ENCODE results near the gene ATP11C.

Gene ATP11C

GRCh38 chrX:139933904-139934303 is 1.1 kb upstream of the ATP11C start:
- ChIA-PET POLR2A (interaction anchor here (1.0 kb wide), 1 partner anchor 46 kb away, joined by 3 read pairs; no protein-coding TSS in a partner anchor), CTCF (interaction anchor here (0.8 kb wide), 1 partner anchor 11 kb away, joined by 3 read pairs; no protein-coding TSS in a partner anchor)

GRCh38 chrX:139932073-139932900 is 566 bp downstream of the ATP11C start:
- no peak for TF ChIP-seq CTCF (IDR thresholded peaks at IDR 0.05; ENCODE audit: control extremely low read depth, extremely low read depth, low read depth, missing control alignments)
- DNase-seq (ENCODE audit: extremely low spot score): peak; percentile 46
- ChIA-PET CTCF (no interaction called here), POLR2A (interaction anchor here (0.5 kb wide), 1 partner anchor 239 kb away, joined by 3 read pairs; no protein-coding TSS in a partner anchor)

More at GRCh38 chrX:139933904-139934303, 1.1 kb upstream of the ATP11C start:
- TF ChIP-seq CTCF (IDR thresholded peaks at IDR 0.05; ENCODE audit: control extremely low read depth, extremely low read depth, low read depth, missing control alignments): no peak
- no peak for DNase-seq (ENCODE audit: extremely low spot score)

GRCh38 chrX:139931646-139932072 is 1.2 kb downstream of the ATP11C start:
- CTCF ChIA-PET: no interaction called here
- POLR2A ChIA-PET: no interaction called here
- DNase-seq (ENCODE audit: extremely low spot score): no peak
- TF ChIP-seq CTCF (IDR thresholded peaks at IDR 0.05; ENCODE audit: control extremely low read depth, extremely low read depth, low read depth, missing control alignments): no peak

- ChIA-PET POLR2A (interaction anchor here (0.5 kb wide), 1 partner anchor 12 kb away, joined by 3 read pairs; no protein-coding TSS in a partner anchor), CTCF (no interaction called here)
These were observed 1.8 kb downstream of the ATP11C start for GRCh38 chrX:139930916-139931645.

GRCh38 chrX:139930401-139930800 is 2.5 kb downstream of the ATP11C start:
- POLR2A ChIA-PET: no interaction called here
- DNase-seq (ENCODE audit: extremely low spot score): no peak
- CTCF ChIA-PET: no interaction called here
- no peak for TF ChIP-seq CTCF (IDR thresholded peaks at IDR 0.05; ENCODE audit: control extremely low read depth, extremely low read depth, low read depth, missing control alignments)

More at GRCh38 chrX:139930916-139931645, 1.8 kb downstream of the ATP11C start:
- peak; percentile 20 for DNase-seq (ENCODE audit: extremely low spot score)
- no peak for TF ChIP-seq CTCF (IDR thresholded peaks at IDR 0.05; ENCODE audit: control extremely low read depth, extremely low read depth, low read depth, missing control alignments)

- TF ChIP-seq CTCF (IDR thresholded peaks at IDR 0.05; ENCODE audit: control extremely low read depth, extremely low read depth, low read depth, missing control alignments): no peak
- CTCF ChIA-PET: no interaction called here
- DNase-seq (ENCODE audit: extremely low spot score): no peak
- POLR2A ChIA-PET: no interaction called here
These were observed 3.0 kb downstream of the ATP11C start for GRCh38 chrX:139929876-139930275.

Measured in GM10248 (cell line).